WTC11 (cell line): Measurements from ENCODE around the gene JMJD4. TPM values are rescaled to one million over a fixed set of nuclear protein-coding genes. Genes with fewer than 3 reads are reported as not detected.
A peak's percentile ranks its signal among the peaks of the same experiment; 100 is the strongest.

Experiments
- ATAC-seq: fragments of 200-7000 bp; cut with Tn5 transposase; 2 replicates; pipeline ENCODE4 v1.10.0; 2021; ENCODE audit warnings: mild to moderate bottlenecking, moderate library complexity
- CTCF ChIA-PET: fragments of 300-600 bp; sonication (Branson Sonifier 250); formaldehyde crosslinking; loops from one replicate; lab custom pipeline; 2021; ENCODE audit warnings: antibody characterized with exemption; lab: Charles Lee
- POLR2A ChIA-PET: fragments of 350-600 bp; sonication (Branson Sonifier 250); formaldehyde crosslinking; loops from one replicate; lab custom pipeline; 2021; ENCODE audit warnings: antibody characterized with exemption; lab: Charles Lee
- DNase-seq: peaks from one replicate; pipeline ENCODE4 v3.0.0; 2021; ENCODE audit warnings: low spot score
- H3K27ac Mint-ChIP-seq: 2 replicates; pipeline ENCODE4 v1.8.0; 2021; ENCODE audit warnings: mixed read lengths
- H3K27me3 Mint-ChIP-seq: 2 replicates; pipeline ENCODE4 v1.8.0; 2021; ENCODE audit warnings: low read depth, mild to moderate bottlenecking, moderate library complexity, mixed read lengths
- H3K36me3 Mint-ChIP-seq: 2 replicates; pipeline ENCODE4 v1.8.0; 2021; ENCODE audit warnings: mixed read lengths
- H3K4me1 Mint-ChIP-seq: 2 replicates; pipeline ENCODE4 v1.8.0; 2022; ENCODE audit warnings: mixed read lengths
- H3K4me3 Mint-ChIP-seq: 2 replicates; pipeline ENCODE4 v1.8.0; 2021; ENCODE audit warnings: mild to moderate bottlenecking, moderate library complexity, mixed read lengths
- H3K9me3 Mint-ChIP-seq: 2 replicates; pipeline ENCODE4 v1.8.0; 2021; ENCODE audit warnings: mixed read lengths
- ATF1 ChIP-seq: sonication (generic); formaldehyde crosslinking; IDR thresholded peaks from 2 replicates; pipeline ENCODE4 v1.8.1; 2023; ENCODE audit warnings: mild to moderate bottlenecking, moderate library complexity, missing genetic modification reagents
- ATF2 ChIP-seq: sonication (generic); formaldehyde crosslinking; IDR thresholded peaks from 2 replicates; pipeline ENCODE4 v1.8.1; 2022; ENCODE audit warnings: low read depth, missing genetic modification reagents, borderline replicate concordance
- ATF3 ChIP-seq: sonication (generic); formaldehyde crosslinking; conservative IDR thresholded peaks from 2 replicates; pipeline ENCODE4 v1.8.1; 2022; ENCODE audit warnings: mild to moderate bottlenecking, missing genetic modification reagents
- CBFB ChIP-seq: sonication (generic); formaldehyde crosslinking; IDR thresholded peaks from 2 replicates; pipeline ENCODE4 v1.8.1; 2022; ENCODE audit warnings: mild to moderate bottlenecking, low read depth, missing genetic modification reagents
- ETV6 ChIP-seq: sonication (generic); formaldehyde crosslinking; IDR thresholded peaks from 2 replicates; pipeline ENCODE4 v1.8.1; 2022; ENCODE audit warnings: mild to moderate bottlenecking, missing genetic modification reagents
- FOXK1 ChIP-seq: sonication (generic); formaldehyde crosslinking; IDR thresholded peaks from 2 replicates; pipeline ENCODE4 v1.8.0; 2022; ENCODE audit warnings: mild to moderate bottlenecking, moderate library complexity, missing genetic modification reagents
- GRHL2 ChIP-seq: fragments of 250-450 bp; sonication (Bioruptor Pico); IDR thresholded peaks from 2 replicates; pipeline ENCODE4 v1.8.0; 2022; ENCODE audit warnings: mild to moderate bottlenecking, moderate library complexity; ENCODE audit not compliant: insufficient replicate concordance, severe bottlenecking
- JUN ChIP-seq: sonication (generic); formaldehyde crosslinking; IDR thresholded peaks from 2 replicates; pipeline ENCODE4 v1.8.0; 2023; ENCODE audit warnings: mild to moderate bottlenecking, missing genetic modification reagents
- NFYB ChIP-seq: sonication (generic); formaldehyde crosslinking; conservative IDR thresholded peaks from 2 replicates; pipeline ENCODE4 v1.8.0; 2022; ENCODE audit warnings: low read depth, missing genetic modification reagents
- RORB ChIP-seq: fragments of 250-450 bp; sonication (Bioruptor Pico); IDR thresholded peaks from 2 replicates; pipeline ENCODE4 v1.9.0; 2021; ENCODE audit warnings: mild to moderate bottlenecking
- SP1 ChIP-seq: sonication (generic); formaldehyde crosslinking; conservative IDR thresholded peaks from 2 replicates; pipeline ENCODE4 v1.8.1; 2022; ENCODE audit warnings: missing genetic modification reagents
- TP53 ChIP-seq: sonication (generic); formaldehyde crosslinking; IDR thresholded peaks from 2 replicates; pipeline ENCODE4 v1.8.1; 2023; ENCODE audit warnings: mild to moderate bottlenecking, missing genetic modification reagents
- ZNF232 ChIP-seq: sonication (generic); formaldehyde crosslinking; IDR thresholded peaks from 2 replicates; pipeline ENCODE4 v1.8.0; 2022; ENCODE audit warnings: mild to moderate bottlenecking, missing genetic modification reagents
- total RNA-seq: library from RNA; stranded (reverse); gene quantifications from 3 replicates; pipeline ENCODE4 v1.2.3, GENCODE V29; 2021
- TF ChIP-seq, protein P1 (sequence below): fragments of 250-450 bp; sonication (Bioruptor Pico); conservative IDR thresholded peaks from 2 replicates; pipeline ENCODE4 v1.9.0; 2021; ENCODE audit warnings: mild to moderate bottlenecking
- TF ChIP-seq, protein P2 (sequence below): sonication (generic); formaldehyde crosslinking; IDR thresholded peaks from 2 replicates; pipeline ENCODE4 v1.8.0; 2023; ENCODE audit warnings: missing genetic modification reagents
- TF ChIP-seq, protein P3 (sequence below): sonication (generic); formaldehyde crosslinking; IDR thresholded peaks from 2 replicates; pipeline ENCODE4 v1.8.1; 2023; ENCODE audit warnings: mild to moderate bottlenecking, missing genetic modification reagents, borderline replicate concordance
- TF ChIP-seq, protein P4 (sequence below): fragments of 250-450 bp; sonication (Bioruptor Pico); IDR thresholded peaks from 2 replicates; pipeline ENCODE4 v2.1.2; 2022; ENCODE audit warnings: mild to moderate bottlenecking, moderate library complexity
- TF ChIP-seq, protein P5 (sequence below): fragments of 250-450 bp; sonication (Bioruptor Pico); IDR thresholded peaks from 2 replicates; pipeline ENCODE4 v1.8.0; 2021; ENCODE audit warnings: mild to moderate bottlenecking
- TF ChIP-seq, protein P6 (sequence below): sonication (generic); formaldehyde crosslinking; IDR thresholded peaks from 2 replicates; pipeline ENCODE4 v1.8.1; 2023; ENCODE audit warnings: mild to moderate bottlenecking, moderate library complexity, missing genetic modification reagents

The JMJD4 gene
- total RNA-seq, 1 experiment from 2014 or later, result 13.7 TPM

DNA sequence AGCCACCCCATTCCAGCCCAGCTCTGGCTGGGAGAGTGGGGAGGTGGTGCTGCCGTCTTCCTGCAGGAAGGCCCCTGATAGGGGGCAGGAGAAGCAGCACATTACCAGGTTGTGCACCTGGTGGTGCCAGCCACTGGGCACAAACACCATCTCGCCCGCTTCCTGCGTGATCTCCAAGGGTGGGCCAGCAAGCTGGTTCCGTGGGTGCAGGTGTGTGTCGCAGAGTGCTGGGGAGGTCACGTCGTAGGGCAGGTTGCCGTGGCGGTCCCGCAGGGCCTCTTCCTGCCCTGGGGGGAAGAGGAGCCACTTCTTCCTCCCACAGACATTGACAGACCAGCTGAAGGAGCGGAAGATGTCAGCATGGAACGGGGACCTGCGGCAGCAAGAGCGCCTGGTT, 1.8 kb downstream of the JMJD4 start (continued):
- TF ChIP-seq ATF3 (no peak), NFYB (CRISPR knock-in tag) (no peak), ATF1 (CRISPR knock-in tag) (no peak), ETV6 (no peak)
- TF ChIP-seq, protein P1, sequence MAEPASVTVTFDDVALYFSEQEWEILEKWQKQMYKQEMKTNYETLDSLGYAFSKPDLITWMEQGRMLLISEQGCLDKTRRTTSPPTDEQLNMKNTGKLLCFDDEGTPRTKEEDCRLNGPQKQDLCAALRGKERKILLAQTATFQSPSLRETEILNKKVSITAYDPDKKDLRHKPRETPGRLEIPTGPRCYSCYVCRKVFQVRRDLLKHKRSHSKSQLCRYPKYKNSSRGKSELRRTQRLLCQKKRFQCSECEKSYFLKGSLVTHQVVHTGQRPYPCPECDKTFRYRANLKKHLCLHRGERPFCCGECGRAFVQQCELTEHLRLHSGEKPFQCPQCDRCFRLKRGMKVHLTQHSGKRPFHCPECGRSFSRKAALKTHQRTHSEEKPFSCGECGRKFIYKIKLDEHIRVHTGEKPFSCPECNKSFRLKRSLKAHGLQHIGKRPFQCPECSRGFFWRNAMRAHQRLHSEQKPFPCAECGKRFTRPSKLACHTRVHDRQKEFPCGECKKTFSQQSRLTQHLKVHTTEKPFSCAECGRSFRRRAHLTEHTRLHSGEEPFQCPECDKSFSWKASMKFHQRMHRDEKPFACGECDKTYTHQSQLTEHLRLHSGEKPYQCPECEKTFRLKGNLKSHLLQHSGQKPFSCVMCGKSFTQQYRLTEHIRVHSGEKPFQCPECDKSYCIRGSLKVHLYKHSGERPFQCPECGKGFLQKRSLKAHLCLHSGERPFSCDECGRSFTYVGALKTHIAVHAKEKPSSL (CRISPR knock-in tag), result no peak
- TF ChIP-seq, all 79 proteins: peak for 0

DNA sequence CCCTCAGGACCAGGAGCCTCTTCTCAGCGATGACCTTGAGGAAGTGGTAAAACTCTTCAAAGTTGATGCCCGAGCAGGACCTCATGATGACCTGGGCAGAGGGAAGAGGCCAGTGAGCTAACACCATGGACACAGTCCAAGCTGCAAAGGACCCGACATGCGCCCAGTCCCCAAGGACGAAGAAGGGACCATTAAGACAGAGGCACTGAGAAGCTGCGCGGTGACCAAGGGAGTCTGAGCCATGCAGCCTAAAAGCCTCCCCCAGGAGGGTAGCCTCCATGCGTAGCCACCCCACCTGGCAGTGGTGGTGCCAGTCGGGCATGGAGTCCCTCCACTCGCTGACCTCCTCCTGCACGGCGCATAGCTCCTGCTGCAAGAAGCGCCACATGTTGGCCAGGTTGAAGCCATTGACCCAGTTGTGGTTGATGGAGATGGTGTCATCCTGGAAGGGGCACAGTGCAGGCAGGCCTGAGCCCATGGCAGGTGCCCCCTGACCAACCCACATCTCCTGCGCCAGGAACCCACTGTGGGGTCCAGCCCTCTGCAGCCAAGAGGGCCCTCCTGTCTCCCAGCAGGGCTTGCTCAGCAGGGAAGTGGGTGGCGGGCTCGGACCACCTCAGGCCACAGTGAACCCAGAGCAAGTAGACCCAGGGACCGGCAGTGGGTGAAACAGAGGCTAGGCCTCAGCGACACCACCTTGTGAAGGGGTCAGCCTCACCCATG, 2.4 kb downstream of the JMJD4 start:
- no peaks in the 10 kb centered on the region; the same call in 1 of the 2 replicates for H3K27me3 Mint-ChIP-seq
- no peaks in the 10 kb centered on the region for H3K9me3 Mint-ChIP-seq
- CTCF ChIA-PET, result no interaction called here
- no peak overlapping the region for H3K27ac Mint-ChIP-seq
- H3K4me1 Mint-ChIP-seq, result peaks cover 37% of the 10 kb centered on the region
- ATAC-seq (no peak), DNase-seq (no peak)
- POLR2A ChIA-PET, result no interaction called here
- peaks cover 7% of the 10 kb centered on the region; the same call in 1 of the 2 replicates for H3K36me3 Mint-ChIP-seq
- TF ChIP-seq RORB (CRISPR knock-in tag), result no peak
- no peak for TF ChIP-seq NFYB (CRISPR knock-in tag)
- TF ChIP-seq ZNF232 (CRISPR knock-in tag), result no peak
- TF ChIP-seq, protein P2, sequence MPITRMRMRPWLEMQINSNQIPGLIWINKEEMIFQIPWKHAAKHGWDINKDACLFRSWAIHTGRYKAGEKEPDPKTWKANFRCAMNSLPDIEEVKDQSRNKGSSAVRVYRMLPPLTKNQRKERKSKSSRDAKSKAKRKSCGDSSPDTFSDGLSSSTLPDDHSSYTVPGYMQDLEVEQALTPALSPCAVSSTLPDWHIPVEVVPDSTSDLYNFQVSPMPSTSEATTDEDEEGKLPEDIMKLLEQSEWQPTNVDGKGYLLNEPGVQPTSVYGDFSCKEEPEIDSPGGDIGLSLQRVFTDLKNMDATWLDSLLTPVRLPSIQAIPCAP (CRISPR knock-in tag), result no peak
- TF ChIP-seq, protein P3, sequence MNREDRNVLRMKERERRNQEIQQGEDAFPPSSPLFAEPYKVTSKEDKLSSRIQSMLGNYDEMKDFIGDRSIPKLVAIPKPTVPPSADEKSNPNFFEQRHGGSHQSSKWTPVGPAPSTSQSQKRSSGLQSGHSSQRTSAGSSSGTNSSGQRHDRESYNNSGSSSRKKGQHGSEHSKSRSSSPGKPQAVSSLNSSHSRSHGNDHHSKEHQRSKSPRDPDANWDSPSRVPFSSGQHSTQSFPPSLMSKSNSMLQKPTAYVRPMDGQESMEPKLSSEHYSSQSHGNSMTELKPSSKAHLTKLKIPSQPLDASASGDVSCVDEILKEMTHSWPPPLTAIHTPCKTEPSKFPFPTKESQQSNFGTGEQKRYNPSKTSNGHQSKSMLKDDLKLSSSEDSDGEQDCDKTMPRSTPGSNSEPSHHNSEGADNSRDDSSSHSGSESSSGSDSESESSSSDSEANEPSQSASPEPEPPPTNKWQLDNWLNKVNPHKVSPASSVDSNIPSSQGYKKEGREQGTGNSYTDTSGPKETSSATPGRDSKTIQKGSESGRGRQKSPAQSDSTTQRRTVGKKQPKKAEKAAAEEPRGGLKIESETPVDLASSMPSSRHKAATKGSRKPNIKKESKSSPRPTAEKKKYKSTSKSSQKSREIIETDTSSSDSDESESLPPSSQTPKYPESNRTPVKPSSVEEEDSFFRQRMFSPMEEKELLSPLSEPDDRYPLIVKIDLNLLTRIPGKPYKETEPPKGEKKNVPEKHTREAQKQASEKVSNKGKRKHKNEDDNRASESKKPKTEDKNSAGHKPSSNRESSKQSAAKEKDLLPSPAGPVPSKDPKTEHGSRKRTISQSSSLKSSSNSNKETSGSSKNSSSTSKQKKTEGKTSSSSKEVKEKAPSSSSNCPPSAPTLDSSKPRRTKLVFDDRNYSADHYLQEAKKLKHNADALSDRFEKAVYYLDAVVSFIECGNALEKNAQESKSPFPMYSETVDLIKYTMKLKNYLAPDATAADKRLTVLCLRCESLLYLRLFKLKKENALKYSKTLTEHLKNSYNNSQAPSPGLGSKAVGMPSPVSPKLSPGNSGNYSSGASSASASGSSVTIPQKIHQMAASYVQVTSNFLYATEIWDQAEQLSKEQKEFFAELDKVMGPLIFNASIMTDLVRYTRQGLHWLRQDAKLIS, result no peak
- TF ChIP-seq TP53 (CRISPR knock-in tag), result no peak
- no peak for TF ChIP-seq FOXK1 (CRISPR knock-in tag)
- no peak for TF ChIP-seq SP1 (CRISPR knock-in tag)
- no peak for TF ChIP-seq JUN (CRISPR knock-in tag)
- TF ChIP-seq, protein P4, sequence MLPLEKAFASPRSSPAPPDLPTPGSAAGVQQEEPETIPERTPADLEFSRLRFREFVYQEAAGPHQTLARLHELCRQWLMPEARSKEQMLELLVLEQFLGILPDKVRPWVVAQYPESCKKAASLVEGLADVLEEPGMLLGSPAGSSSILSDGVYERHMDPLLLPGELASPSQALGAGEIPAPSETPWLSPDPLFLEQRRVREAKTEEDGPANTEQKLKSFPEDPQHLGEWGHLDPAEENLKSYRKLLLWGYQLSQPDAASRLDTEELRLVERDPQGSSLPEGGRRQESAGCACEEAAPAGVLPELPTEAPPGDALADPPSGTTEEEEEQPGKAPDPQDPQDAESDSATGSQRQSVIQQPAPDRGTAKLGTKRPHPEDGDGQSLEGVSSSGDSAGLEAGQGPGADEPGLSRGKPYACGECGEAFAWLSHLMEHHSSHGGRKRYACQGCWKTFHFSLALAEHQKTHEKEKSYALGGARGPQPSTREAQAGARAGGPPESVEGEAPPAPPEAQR (CRISPR knock-in tag), result no peak
- no peak for TF ChIP-seq GRHL2 (CRISPR knock-in tag)
- TF ChIP-seq CBFB (CRISPR knock-in tag), result no peak
- TF ChIP-seq, protein P5, sequence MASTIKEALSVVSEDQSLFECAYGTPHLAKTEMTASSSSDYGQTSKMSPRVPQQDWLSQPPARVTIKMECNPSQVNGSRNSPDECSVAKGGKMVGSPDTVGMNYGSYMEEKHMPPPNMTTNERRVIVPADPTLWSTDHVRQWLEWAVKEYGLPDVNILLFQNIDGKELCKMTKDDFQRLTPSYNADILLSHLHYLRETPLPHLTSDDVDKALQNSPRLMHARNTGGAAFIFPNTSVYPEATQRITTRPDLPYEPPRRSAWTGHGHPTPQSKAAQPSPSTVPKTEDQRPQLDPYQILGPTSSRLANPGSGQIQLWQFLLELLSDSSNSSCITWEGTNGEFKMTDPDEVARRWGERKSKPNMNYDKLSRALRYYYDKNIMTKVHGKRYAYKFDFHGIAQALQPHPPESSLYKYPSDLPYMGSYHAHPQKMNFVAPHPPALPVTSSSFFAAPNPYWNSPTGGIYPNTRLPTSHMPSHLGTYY (CRISPR knock-in tag), result no peak
- TF ChIP-seq, protein P6, sequence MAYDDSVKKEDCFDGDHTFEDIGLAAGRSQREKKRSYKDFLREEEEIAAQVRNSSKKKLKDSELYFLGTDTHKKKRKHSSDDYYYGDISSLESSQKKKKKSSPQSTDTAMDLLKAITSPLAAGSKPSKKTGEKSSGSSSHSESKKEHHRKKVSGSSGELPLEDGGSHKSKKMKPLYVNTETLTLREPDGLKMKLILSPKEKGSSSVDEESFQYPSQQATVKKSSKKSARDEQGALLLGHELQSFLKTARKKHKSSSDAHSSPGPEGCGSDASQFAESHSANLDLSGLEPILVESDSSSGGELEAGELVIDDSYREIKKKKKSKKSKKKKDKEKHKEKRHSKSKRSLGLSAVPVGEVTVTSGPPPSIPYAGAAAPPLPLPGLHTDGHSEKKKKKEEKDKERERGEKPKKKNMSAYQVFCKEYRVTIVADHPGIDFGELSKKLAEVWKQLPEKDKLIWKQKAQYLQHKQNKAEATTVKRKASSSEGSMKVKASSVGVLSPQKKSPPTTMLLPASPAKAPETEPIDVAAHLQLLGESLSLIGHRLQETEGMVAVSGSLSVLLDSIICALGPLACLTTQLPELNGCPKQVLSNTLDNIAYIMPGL (CRISPR knock-in tag), result no peak
- no peak for TF ChIP-seq ATF2 (CRISPR knock-in tag)
- peak overlapping the region; percentile 18; the same call in 1 of the 2 replicates for H3K4me3 Mint-ChIP-seq
